ENCODE measurements around the gene IMP4. TPM values are rescaled to one million over a fixed set of nuclear protein-coding genes. Genes with fewer than 3 reads are reported as not detected.
A peak's percentile ranks its signal among the peaks of the same experiment; 100 is the strongest.

Gene IMP4
- total RNA-seq, 2 experiments from 2014 or later, result 81.7 to 88.1 TPM

- Mint-ChIP-seq H3K27ac (peak overlapping the region; percentile 74), H3K4me1 (ENCODE audit: low read depth) (peaks cover 89% of the 10 kb centered on the region), H3K9me3 (no peaks in the 10 kb centered on the region), H3K4me3 (peak overlapping the region; percentile 82), H3K27me3 (no peaks in the 10 kb centered on the region), H3K36me3 (ENCODE audit: low read depth) (peaks cover 32% of the 10 kb centered on the region)
- ChIA-PET CTCF (interaction anchor here (2.3 kb wide), 1 partner anchor 32 kb away, joined by 12 read pairs; the partner anchor contains the start of gene IMP4), POLR2A (interaction anchor here (1.5 to 6.6 kb wide), 2 partner anchors 18 to 31 kb away, joined by 5 to 119 read pairs; partner anchors contain the start of genes IMP4 and PTPN18)
- Histone ChIP-seq H3K4me3 (ENCODE audit: low read length) (no peak overlapping the region), H3K27ac (ENCODE audit: low read depth in 1 of 2, low read length in 2 of 2) (peak overlapping the region in 1 of 2 donors; percentile 40), H3K27me3 (ENCODE audit: control insufficient read depth in 1 of 2, insufficient read depth in 2 of 2, low read length in 2 of 2) (no peaks in the 10 kb centered on the region), H3K4me1 (ENCODE audit: insufficient read depth, low read length) (peaks cover 78% of the 10 kb centered on the region), H3K36me3 (ENCODE audit: insufficient read depth, low read length) (peaks cover 14% of the 10 kb centered on the region), H3K9me3 (ENCODE audit: control insufficient read depth in 1 of 2, insufficient read depth in 1 of 2, low read length in 2 of 2) (no peaks in the 10 kb centered on the region)
- no peak for DNase-seq
- intact Hi-C loops (cut with DNase I, micrococcal nuclease), result loop anchor here in 1 of 2 experiments (10.0 kb wide), 4 partner anchors 189 to 1121 kb away; partner anchors contain the start of genes GPR148, MZT2A, MZT2B and PLEKHB2
- TF ChIP-seq CTCF (IDR thresholded peaks at IDR 0.05), result no peak
- no peak for ATAC-seq (ENCODE audit: poor library complexity)
These were observed 31.2 kb downstream of the IMP4 start for GRCh38 chr2:130373808-130374365.

DNA sequence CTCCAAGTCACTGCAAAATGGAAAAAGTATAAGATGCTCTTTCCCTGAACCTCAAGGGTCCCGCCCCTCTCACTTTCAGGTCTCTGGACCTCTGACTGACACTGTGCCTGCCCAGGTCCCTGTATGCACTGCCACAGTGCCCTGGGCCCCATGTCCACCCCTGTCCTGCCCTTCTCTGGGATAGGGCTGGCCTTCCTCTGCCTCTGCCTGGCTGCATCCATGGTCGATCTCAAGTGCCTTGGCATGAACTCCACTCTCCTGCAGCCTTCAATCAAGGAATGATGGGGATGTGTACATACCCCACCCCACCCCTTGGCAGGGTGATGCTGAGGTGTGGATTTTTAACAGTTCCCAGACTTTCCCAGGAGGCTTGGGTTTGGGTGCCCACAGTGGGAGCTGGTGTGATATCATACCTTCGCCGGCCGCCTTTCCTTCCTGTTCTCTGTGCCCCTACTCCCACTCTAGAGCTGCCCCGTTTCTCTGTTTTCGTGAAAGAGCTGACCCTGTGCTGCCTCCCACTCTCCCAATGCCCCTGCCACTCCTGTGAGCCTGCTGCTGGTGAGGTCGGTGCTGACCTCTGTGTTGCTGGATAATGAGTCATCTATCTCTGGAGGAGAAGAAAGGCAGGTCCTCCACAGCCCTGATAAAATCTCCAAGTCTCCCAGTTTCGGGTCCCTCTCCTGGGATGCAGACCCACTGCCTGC is 32.0 kb downstream of the IMP4 start:
- Histone ChIP-seq H3K4me1 (ENCODE audit: insufficient read depth, low read length) (peaks cover 78% of the 10 kb centered on the region), H3K9me3 (ENCODE audit: control insufficient read depth in 1 of 2, insufficient read depth in 1 of 2, low read length in 2 of 2) (no peaks in the 10 kb centered on the region), H3K27ac (ENCODE audit: low read depth in 1 of 2, low read length in 2 of 2) (no peak overlapping the region), H3K27me3 (ENCODE audit: control insufficient read depth in 1 of 2, insufficient read depth in 2 of 2, low read length in 2 of 2) (no peaks in the 10 kb centered on the region), H3K4me3 (ENCODE audit: low read length) (no peak overlapping the region), H3K36me3 (ENCODE audit: insufficient read depth, low read length) (peaks cover 14% of the 10 kb centered on the region)
- Mint-ChIP-seq H3K4me1 (ENCODE audit: low read depth) (peaks cover 96% of the 10 kb centered on the region), H3K4me3 (peak overlapping the region; percentile 82), H3K27ac (peak overlapping the region; percentile 74), H3K36me3 (ENCODE audit: low read depth) (peaks cover 36% of the 10 kb centered on the region), H3K9me3 (no peaks in the 10 kb centered on the region), H3K27me3 (no peaks in the 10 kb centered on the region)
- POLR2A ChIA-PET, result interaction anchor here (6.6 kb wide), 1 partner anchor 32 kb away, joined by 119 read pairs; the partner anchor contains the start of gene IMP4
- ATAC-seq (ENCODE audit: poor library complexity) (no peak), DNase-seq (no peak)
- CTCF ChIA-PET, result no interaction called here
- intact Hi-C loops (cut with DNase I, micrococcal nuclease), result loop anchor here in 1 of 2 experiments (10.0 kb wide), 4 partner anchors 190 to 1120 kb away; partner anchors contain the start of genes GPR148, MZT2A, MZT2B and PLEKHB2
- TF ChIP-seq CTCF (IDR thresholded peaks at IDR 0.05), result no peak

DNA sequence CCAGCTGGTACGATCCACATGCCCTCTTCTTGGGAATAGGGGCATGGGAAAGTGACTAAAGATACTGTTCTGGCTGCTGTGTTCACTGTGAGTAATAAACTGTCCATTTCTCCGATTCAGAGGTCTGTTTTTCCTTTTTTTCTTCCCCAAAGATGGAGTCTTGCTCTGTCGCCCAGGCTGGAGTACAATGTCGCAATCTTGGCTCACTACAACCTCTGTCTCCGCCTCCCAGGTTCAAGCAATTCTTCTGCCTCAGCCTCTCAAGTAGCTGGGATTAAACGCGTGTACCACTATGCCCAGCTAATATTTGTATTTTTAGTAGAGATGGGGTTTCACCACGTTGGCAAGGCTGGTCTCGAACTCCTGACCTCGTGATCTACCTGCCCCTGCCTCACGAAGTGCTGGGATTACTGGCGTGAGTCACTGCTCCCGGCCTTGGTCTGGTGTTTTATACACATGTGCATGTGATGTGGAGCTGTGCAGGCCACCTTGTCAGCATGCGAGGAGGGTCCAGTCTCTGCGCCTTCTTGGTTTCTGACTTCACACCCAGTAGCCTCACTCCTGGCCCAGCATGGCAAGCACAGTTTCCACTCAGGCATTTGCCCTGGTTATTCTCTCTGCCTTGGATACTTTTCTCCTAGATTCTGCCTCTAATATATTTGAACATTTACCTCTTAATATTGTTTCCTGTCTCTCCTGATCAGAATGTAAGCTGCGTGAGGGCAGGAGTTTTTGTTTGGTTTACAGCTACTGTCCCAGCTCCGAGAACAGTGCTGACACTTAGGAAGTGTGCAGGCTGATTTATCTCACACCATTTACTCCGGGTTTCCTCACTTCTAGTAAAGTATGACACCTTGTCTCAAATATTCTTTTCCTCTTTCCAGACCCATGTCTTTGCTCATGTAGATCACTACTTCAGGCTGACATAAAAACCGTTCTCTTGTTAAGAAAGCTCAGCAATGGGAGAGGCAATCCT is 32.9 kb downstream of the IMP4 start:
- H3K36me3 Mint-ChIP-seq (ENCODE audit: low read depth), result peaks cover 40% of the 10 kb centered on the region
- H3K4me3 ChIP-seq (ENCODE audit: low read length), result no peak overlapping the region
- H3K9me3 Mint-ChIP-seq, result no peaks in the 10 kb centered on the region
- H3K4me1 Mint-ChIP-seq (ENCODE audit: low read depth), result peaks cover 96% of the 10 kb centered on the region
- H3K9me3 ChIP-seq (ENCODE audit: control insufficient read depth in 1 of 2, insufficient read depth in 1 of 2, low read length in 2 of 2), result no peaks in the 10 kb centered on the region
- H3K27ac Mint-ChIP-seq, result peak overlapping the region; percentile 74
- no peak overlapping the region for H3K27ac ChIP-seq (ENCODE audit: low read depth in 1 of 2, low read length in 2 of 2)
- no peaks in the 10 kb centered on the region for H3K27me3 ChIP-seq (ENCODE audit: control insufficient read depth in 1 of 2, insufficient read depth in 2 of 2, low read length in 2 of 2)
- DNase-seq (no peak), ATAC-seq (ENCODE audit: poor library complexity) (no peak)
- H3K4me3 Mint-ChIP-seq, result peak overlapping the region; percentile 76
- intact Hi-C loops (cut with DNase I, micrococcal nuclease), result loop anchor here in 1 of 2 experiments (10.0 kb wide), 4 partner anchors 191 to 1119 kb away; partner anchors contain the start of genes GPR148, MZT2A, MZT2B and PLEKHB2
- peaks cover 14% of the 10 kb centered on the region for H3K36me3 ChIP-seq (ENCODE audit: insufficient read depth, low read length)
- H3K4me1 ChIP-seq (ENCODE audit: insufficient read depth, low read length), result peaks cover 78% of the 10 kb centered on the region
- TF ChIP-seq CTCF (IDR thresholded peaks at IDR 0.05), result no peak
- no peaks in the 10 kb centered on the region for H3K27me3 Mint-ChIP-seq
- ChIA-PET CTCF (no interaction called here), POLR2A (no interaction called here)
